ENCODE results near the gene CUX1. TPM values are rescaled to one million over a fixed set of nuclear protein-coding genes. Genes with fewer than 3 reads are reported as not detected.

CUX1 gene
- total RNA-seq, 1 experiment from 2014 or later = 39.6 TPM

DNA sequence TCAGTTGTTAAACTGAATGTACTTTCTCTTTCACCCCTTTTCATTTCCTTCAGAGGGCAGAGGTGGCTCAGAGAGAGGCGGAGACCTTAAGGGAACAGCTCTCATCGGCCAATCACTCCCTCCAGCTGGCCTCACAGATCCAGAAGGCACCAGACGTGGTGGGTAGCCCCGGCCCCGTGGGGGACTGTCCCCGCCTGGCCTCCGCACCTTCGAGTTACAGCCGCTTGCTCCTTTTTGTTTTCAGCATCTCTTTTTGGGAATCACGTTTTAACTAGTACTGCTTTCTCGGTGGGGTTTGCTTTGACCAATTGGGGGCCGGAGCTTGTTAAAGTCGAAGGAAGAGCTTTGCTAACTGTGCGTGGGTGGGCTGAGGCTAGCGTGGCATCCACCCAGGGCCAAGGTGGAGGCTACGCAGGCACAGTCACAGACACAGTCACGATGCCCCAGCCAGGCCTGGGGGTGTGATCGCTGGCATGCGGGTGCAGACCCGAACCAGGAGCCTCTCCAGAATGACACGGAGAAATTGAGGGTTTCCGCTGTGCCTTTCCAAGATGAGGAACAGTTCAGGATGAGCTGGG lies 353.1 kb downstream of the CUX1 start:
- no peaks in the 10 kb centered on the region for H3F3A ChIP-seq (ENCODE audit: low read length, unreplicated experiment)
- H3K27ac ChIP-seq (ENCODE audit: low read length) = no peak overlapping the region
- H3K36me3 ChIP-seq (ENCODE audit: low read depth, low read length) = no peaks in the 10 kb centered on the region
- H4K20me1 ChIP-seq (ENCODE audit: low read length) = no peaks in the 10 kb centered on the region
- TF ChIP-seq EZH2 (IDR thresholded peaks at IDR 0.05; ENCODE audit: low read length, unreplicated experiment) = no peak
- TF ChIP-seq EZH2phosphoT487 (IDR thresholded peaks at IDR 0.05; ENCODE audit: borderline replicate concordance, low read length) = no peak
- TF ChIP-seq, protein P1, sequence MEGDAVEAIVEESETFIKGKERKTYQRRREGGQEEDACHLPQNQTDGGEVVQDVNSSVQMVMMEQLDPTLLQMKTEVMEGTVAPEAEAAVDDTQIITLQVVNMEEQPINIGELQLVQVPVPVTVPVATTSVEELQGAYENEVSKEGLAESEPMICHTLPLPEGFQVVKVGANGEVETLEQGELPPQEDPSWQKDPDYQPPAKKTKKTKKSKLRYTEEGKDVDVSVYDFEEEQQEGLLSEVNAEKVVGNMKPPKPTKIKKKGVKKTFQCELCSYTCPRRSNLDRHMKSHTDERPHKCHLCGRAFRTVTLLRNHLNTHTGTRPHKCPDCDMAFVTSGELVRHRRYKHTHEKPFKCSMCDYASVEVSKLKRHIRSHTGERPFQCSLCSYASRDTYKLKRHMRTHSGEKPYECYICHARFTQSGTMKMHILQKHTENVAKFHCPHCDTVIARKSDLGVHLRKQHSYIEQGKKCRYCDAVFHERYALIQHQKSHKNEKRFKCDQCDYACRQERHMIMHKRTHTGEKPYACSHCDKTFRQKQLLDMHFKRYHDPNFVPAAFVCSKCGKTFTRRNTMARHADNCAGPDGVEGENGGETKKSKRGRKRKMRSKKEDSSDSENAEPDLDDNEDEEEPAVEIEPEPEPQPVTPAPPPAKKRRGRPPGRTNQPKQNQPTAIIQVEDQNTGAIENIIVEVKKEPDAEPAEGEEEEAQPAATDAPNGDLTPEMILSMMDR (conservative IDR thresholded peaks at IDR 0.05; ENCODE audit: low read depth, low read length) = no peak
- no TSS peak for BruUV-seq (replicated peaks)
- intact Hi-C loops (cut with micrococcal nuclease) = no loop called here
- H2AFZ ChIP-seq (ENCODE audit: low read length) = no peak overlapping the region
- no peaks in the 10 kb centered on the region for H3K9me3 ChIP-seq (ENCODE audit: low read length)
- CTCF ChIA-PET = no interaction called here
- H3K4me3 ChIP-seq (ENCODE audit: low read length) = no peak overlapping the region
- ATAC-seq (no peak), DNase-seq (no peak)
- H3K79me2 ChIP-seq (ENCODE audit: low read length) = no peaks in the 10 kb centered on the region
- no peak overlapping the region for H3K4me2 ChIP-seq (ENCODE audit: low read length)
- H3K4me1 ChIP-seq (ENCODE audit: insufficient read depth, low read length) = no peaks in the 10 kb centered on the region
- H3K9ac ChIP-seq (ENCODE audit: low read length) = no peak overlapping the region
- H3K9me2 ChIP-seq (replicated peaks; ENCODE audit: low read length) = no peaks in the 10 kb centered on the region
- POLR2A ChIA-PET (ENCODE audit: unreplicated experiment) = no interaction called here
- H3K27me3 ChIP-seq (ENCODE audit: low read length) = no peaks in the 10 kb centered on the region

DNA sequence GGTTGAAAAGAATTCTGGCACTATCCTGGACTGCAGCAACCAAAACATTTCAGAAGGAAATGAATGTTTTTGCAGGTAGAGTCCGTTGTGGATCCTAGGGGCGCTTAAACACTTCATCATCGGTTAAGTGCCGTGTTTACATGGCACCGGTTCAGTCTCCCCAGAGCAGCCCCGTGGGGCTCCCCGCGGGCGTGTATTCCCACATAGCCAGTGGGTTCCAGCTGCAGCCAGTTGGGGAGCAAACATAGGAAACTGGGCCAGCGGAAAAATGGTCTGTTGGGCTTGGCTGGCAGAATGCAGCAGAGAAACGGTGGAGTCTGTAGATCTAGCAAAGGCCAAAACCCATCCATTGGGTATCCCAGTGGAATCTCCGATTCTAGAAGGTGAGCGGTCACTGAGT lies 356.2 kb downstream of the CUX1 start:
- H3K4me1 ChIP-seq (ENCODE audit: insufficient read depth, low read length) = no peaks in the 10 kb centered on the region
- no peaks in the 10 kb centered on the region for H3K36me3 ChIP-seq (ENCODE audit: low read depth, low read length)
- DNase-seq = no peak
- H3K4me3 ChIP-seq (ENCODE audit: low read length) = no peak overlapping the region
- POLR2A ChIA-PET (ENCODE audit: unreplicated experiment) = no interaction called here
- no peak overlapping the region for H3K9ac ChIP-seq (ENCODE audit: low read length)
- no peak for ATAC-seq
- TF ChIP-seq EZH2phosphoT487 (IDR thresholded peaks at IDR 0.05; ENCODE audit: borderline replicate concordance, low read length) = no peak
- no peak for TF ChIP-seq EZH2 (IDR thresholded peaks at IDR 0.05; ENCODE audit: low read length, unreplicated experiment)
- TF ChIP-seq, protein P1 (conservative IDR thresholded peaks at IDR 0.05; ENCODE audit: low read depth, low read length) = no peak
- intact Hi-C loops (cut with micrococcal nuclease) = no loop called here
- H2AFZ ChIP-seq (ENCODE audit: low read length) = no peak overlapping the region
- no peak overlapping the region for H3K27ac ChIP-seq (ENCODE audit: low read length)
- no peaks in the 10 kb centered on the region for H3K79me2 ChIP-seq (ENCODE audit: low read length)
- no peaks in the 10 kb centered on the region for H4K20me1 ChIP-seq (ENCODE audit: low read length)
- no peaks in the 10 kb centered on the region for H3K27me3 ChIP-seq (ENCODE audit: low read length)
- CTCF ChIA-PET = no interaction called here
- no TSS peak for BruUV-seq (replicated peaks)
- no peaks in the 10 kb centered on the region for H3F3A ChIP-seq (ENCODE audit: low read length, unreplicated experiment)
- no peak overlapping the region for H3K4me2 ChIP-seq (ENCODE audit: low read length)
- H3K9me3 ChIP-seq (ENCODE audit: low read length) = no peaks in the 10 kb centered on the region
- H3K9me2 ChIP-seq (replicated peaks; ENCODE audit: low read length) = no peaks in the 10 kb centered on the region

DNA sequence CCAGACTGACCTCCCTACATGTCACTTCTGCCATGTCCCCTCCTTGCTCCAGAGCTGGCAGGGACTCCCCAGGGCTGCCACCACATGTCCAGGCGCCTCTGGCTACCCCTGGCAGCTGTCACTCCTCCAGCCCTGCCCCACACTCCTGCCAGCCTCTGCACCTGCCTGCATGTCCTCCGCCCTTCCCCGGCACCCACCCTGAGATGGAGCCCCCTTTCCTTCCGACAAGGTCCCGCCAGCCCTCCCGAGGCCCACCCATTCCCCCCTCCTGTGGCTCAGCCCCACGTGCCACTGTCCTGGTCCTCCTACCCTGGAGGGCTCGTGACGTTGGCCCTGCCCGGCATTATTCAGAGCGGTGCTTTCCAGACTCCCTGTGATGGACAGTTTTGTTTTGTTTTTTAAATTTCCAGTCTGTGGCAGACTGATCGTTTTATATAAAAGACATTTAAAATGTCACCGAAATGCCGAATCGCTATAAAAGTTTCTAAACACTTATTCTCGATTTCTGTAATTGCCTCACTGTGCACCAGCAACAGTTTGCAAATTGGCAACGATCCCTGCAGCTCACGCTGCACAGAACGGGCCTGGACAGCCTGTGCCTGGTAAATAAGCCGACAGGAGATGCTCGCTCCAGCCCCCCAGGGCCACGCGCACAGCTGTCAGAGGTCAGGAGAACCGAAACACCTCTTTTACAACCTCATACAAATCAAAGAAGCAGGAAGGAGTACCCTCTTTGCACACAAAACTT lies 358.2 kb downstream of the CUX1 start:
- Histone ChIP-seq H4K20me1 (ENCODE audit: low read length) (no peaks in the 10 kb centered on the region), H3K79me2 (ENCODE audit: low read length) (no peaks in the 10 kb centered on the region), H3K4me1 (ENCODE audit: insufficient read depth, low read length) (no peaks in the 10 kb centered on the region), H3K36me3 (ENCODE audit: low read depth, low read length) (no peaks in the 10 kb centered on the region), H2AFZ (ENCODE audit: low read length) (no peak overlapping the region), H3F3A (ENCODE audit: low read length, unreplicated experiment) (no peaks in the 10 kb centered on the region), H3K27ac (ENCODE audit: low read length) (no peak overlapping the region), H3K9ac (ENCODE audit: low read length) (no peak overlapping the region), H3K4me2 (ENCODE audit: low read length) (no peak overlapping the region), H3K4me3 (ENCODE audit: low read length) (no peak overlapping the region), H3K9me2 (replicated peaks; ENCODE audit: low read length) (no peaks in the 10 kb centered on the region), H3K9me3 (ENCODE audit: low read length) (no peaks in the 10 kb centered on the region), H3K27me3 (ENCODE audit: low read length) (no peaks in the 10 kb centered on the region)
- TF ChIP-seq EZH2 (IDR thresholded peaks at IDR 0.05; ENCODE audit: low read length, unreplicated experiment) = no peak
- no peak for TF ChIP-seq EZH2phosphoT487 (IDR thresholded peaks at IDR 0.05; ENCODE audit: borderline replicate concordance, low read length)
- TF ChIP-seq, protein P1 (conservative IDR thresholded peaks at IDR 0.05; ENCODE audit: low read depth, low read length) = no peak
- intact Hi-C loops (cut with micrococcal nuclease) = no loop called here
- ATAC-seq (no peak), DNase-seq (no peak)
- CTCF ChIA-PET = interaction anchor here (0.7 kb wide), 1 partner anchor 233 kb away, joined by 3 read pairs; no protein-coding TSS in a partner anchor
- POLR2A ChIA-PET (ENCODE audit: unreplicated experiment) = no interaction called here
- no TSS peak for BruUV-seq (replicated peaks)
